K562 (cell line): ENCODE results near the gene VASH2. TPM values are rescaled to one million over a fixed set of nuclear protein-coding genes. Genes with fewer than 3 reads are reported as not detected.

Experiments used
- C11orf30 ChIP-seq: fragments of 450-650 bp; IDR thresholded peaks from 2 replicates; pipeline ENCODE4 v1.6.1; 2016; ENCODE audit warnings: low read depth, mild to moderate bottlenecking
- CHD4 ChIP-seq: fragments of 200-600 bp; sonication (generic); IDR thresholded peaks from 3 replicates; pipeline ENCODE4 v1.6.1; 2012; ENCODE audit warnings: low read depth, mild to moderate bottlenecking, mixed read lengths, low read length, inconsistent platforms; ENCODE audit not compliant: insufficient read depth, insufficient replicate concordance, poor library complexity, severe bottlenecking
- CHD7 ChIP-seq: fragments of 200-600 bp; sonication (generic); IDR thresholded peaks from one replicate; pipeline ENCODE4 v1.6.1; 2012; ENCODE audit warnings: mild to moderate bottlenecking, low read depth, low read length, inconsistent platforms
- POLR3G ChIP-seq: IDR thresholded peaks from 2 replicates; pipeline ENCODE4 v1.6.1; 2011; ENCODE audit not compliant: insufficient read length, insufficient replicate concordance; ENCODE audit errors: extremely low read depth
- TFAP4 ChIP-seq: sonication (generic); formaldehyde crosslinking; IDR thresholded peaks from 2 replicates; pipeline ENCODE4 v1.8.0; 2022; ENCODE audit warnings: missing genetic modification reagents, mild to moderate bottlenecking, moderate library complexity, borderline replicate concordance
- polyA plus RNA-seq, 8 experiments: library from polyadenylated mRNA; depleted of rRNA in 4 of 8; stranded (reverse) in 5 of 8; unstranded in 3 of 8; fragments of >200 nt; fragmentation: Nextera tagmentation in 2 of 8; fragmentation: Illumina TruSeq in 1 of 8; extraction: Ambion mirVana in 2 of 8; extraction: Trizol in 1 of 8; gene quantifications; 2 replicates each; pipeline versions ENCODE4 v1.2.1 to v1.2.3, GENCODE V29; 2011 to 2014; ENCODE audit warnings: inconsistent platforms in 1 of 8, missing spikeins in 1 of 8
- total RNA-seq, 7 experiments: library from RNA; depleted of rRNA in 6 of 7; stranded (reverse); fragments of >200 nt in 6 of 7; fragmentation: Illumina TruSeq in 2 of 7; extraction: Trizol in 2 of 7; gene quantifications; 2 replicates each; pipeline versions ENCODE4 v1.2.1 to v1.2.3, GENCODE V29; 2011 to 2021; ENCODE audit warnings: low replicate concordance in 1 of 7

VASH2 gene
- total and polyA plus RNA-seq, 9 of the 15 experiments (the other 6 are each of a cell fraction or from before 2014, with no cell fraction given) = 0.04 to 0.40 (median 0.10) TPM; not detected in 1

GRCh38 chr1:212928323-212929291, 21.7 kb upstream of the VASH2 start (continued):
- TF ChIP-seq CHD7 (no peak), POLR3G (no peak), TFAP4 (CRISPR knock-in tag) (no peak), C11orf30 (peak; percentile 90), CHD4 (no peak)
- TF ChIP-seq, all 486 proteins: peak for 5
